ENCODE results near the gene CTNNA2.

The CTNNA2 gene

GRCh38 chr2:80302314-80303005, 789.6 kb downstream of the CTNNA2 start:
- Mint-ChIP-seq H3K9me3 (peaks cover 5% of the 10 kb centered on the region), H3K27me3 (peaks cover 30% of the 10 kb centered on the region), H3K27ac (no peak overlapping the region), H3K4me1 (no peaks in the 10 kb centered on the region), H3K4me3 (no peak overlapping the region), H3K36me3 (no peaks in the 10 kb centered on the region)

- Mint-ChIP-seq H3K27me3 (peaks cover 30% of the 10 kb centered on the region), H3K4me3 (no peak overlapping the region)
Observed at GRCh38 chr2:80303006-80303908, 790.4 kb downstream of the CTNNA2 start.

GRCh38 chr2:80303909-80304837, 791.3 kb downstream of the CTNNA2 start, which contains the start of gene LRRTM1:
Gene LRRTM1, minus strand, starts transcription at chr2:80304752. Its CDS starts 933 bp downstream, at chr2:80303819.
- no peaks in the 10 kb centered on the region for H3K4me1 Mint-ChIP-seq
- peaks cover 5% of the 10 kb centered on the region for H3K9me3 Mint-ChIP-seq
- H3K4me3 Mint-ChIP-seq = no peak within 1 kb of the TSS
- no peak within 1 kb of the TSS for H3K27ac Mint-ChIP-seq
- H3K36me3 Mint-ChIP-seq = no peaks in the 10 kb centered on the region
- H3K27me3 Mint-ChIP-seq = peaks cover 30% of the 10 kb centered on the region

More at GRCh38 chr2:80303006-80303908, 790.4 kb downstream of the CTNNA2 start:
- no peaks in the 10 kb centered on the region for H3K36me3 Mint-ChIP-seq
- no peaks in the 10 kb centered on the region for H3K4me1 Mint-ChIP-seq
- H3K27ac Mint-ChIP-seq = no peak overlapping the region
- H3K9me3 Mint-ChIP-seq = peaks cover 5% of the 10 kb centered on the region

- Mint-ChIP-seq H3K4me3 (no peak overlapping the region), H3K9me3 (peaks cover 8% of the 10 kb centered on the region), H3K27ac (no peak overlapping the region), H3K36me3 (no peaks in the 10 kb centered on the region), H3K4me1 (no peaks in the 10 kb centered on the region), H3K27me3 (peaks cover 1% of the 10 kb centered on the region)
Observed at GRCh38 chr2:80311304-80311703, 798.5 kb downstream of the CTNNA2 start.

- peaks cover 10% of the 10 kb centered on the region for H3K9me3 Mint-ChIP-seq
- H3K36me3 Mint-ChIP-seq = no peaks in the 10 kb centered on the region
- no peaks in the 10 kb centered on the region for H3K4me1 Mint-ChIP-seq
- no peak overlapping the region for H3K27ac Mint-ChIP-seq
- no peaks in the 10 kb centered on the region for H3K27me3 Mint-ChIP-seq
- no peak overlapping the region for H3K4me3 Mint-ChIP-seq
Observed at GRCh38 chr2:80312282-80312839, 799.5 kb downstream of the CTNNA2 start.

GRCh38 chr2:80322311-80322920, 809.6 kb downstream of the CTNNA2 start:
- Mint-ChIP-seq H3K27me3 (peaks cover 5% of the 10 kb centered on the region), H3K36me3 (no peaks in the 10 kb centered on the region), H3K9me3 (no peaks in the 10 kb centered on the region), H3K27ac (no peak overlapping the region), H3K4me3 (no peak overlapping the region), H3K4me1 (no peaks in the 10 kb centered on the region)

- H3K36me3 Mint-ChIP-seq = no peaks in the 10 kb centered on the region
- H3K27ac Mint-ChIP-seq = no peak overlapping the region
- H3K9me3 Mint-ChIP-seq = no peaks in the 10 kb centered on the region
- no peak overlapping the region for H3K4me3 Mint-ChIP-seq
- H3K4me1 Mint-ChIP-seq = no peaks in the 10 kb centered on the region
- peaks cover 5% of the 10 kb centered on the region for H3K27me3 Mint-ChIP-seq
Observed at GRCh38 chr2:80322958-80323357, 810.1 kb downstream of the CTNNA2 start.

GRCh38 chr2:80323610-80324009, 810.8 kb downstream of the CTNNA2 start:
- H3K4me3 Mint-ChIP-seq = no peak overlapping the region
- no peak overlapping the region for H3K27ac Mint-ChIP-seq
- H3K36me3 Mint-ChIP-seq = no peaks in the 10 kb centered on the region
- H3K27me3 Mint-ChIP-seq = peaks cover 5% of the 10 kb centered on the region
- no peaks in the 10 kb centered on the region for H3K4me1 Mint-ChIP-seq
- H3K9me3 Mint-ChIP-seq = no peaks in the 10 kb centered on the region

GRCh38 chr2:80324525-80324924, 811.7 kb downstream of the CTNNA2 start:
- no peak overlapping the region for H3K27ac Mint-ChIP-seq
- no peaks in the 10 kb centered on the region for H3K9me3 Mint-ChIP-seq
- H3K4me3 Mint-ChIP-seq = no peak overlapping the region
- no peaks in the 10 kb centered on the region for H3K36me3 Mint-ChIP-seq
- H3K27me3 Mint-ChIP-seq = peaks cover 5% of the 10 kb centered on the region
- H3K4me1 Mint-ChIP-seq = no peaks in the 10 kb centered on the region

GRCh38 chr2:80326214-80326613, 813.4 kb downstream of the CTNNA2 start:
- no peak overlapping the region for H3K27ac Mint-ChIP-seq
- H3K4me1 Mint-ChIP-seq = no peaks in the 10 kb centered on the region
- no peaks in the 10 kb centered on the region for H3K9me3 Mint-ChIP-seq
- no peak overlapping the region for H3K4me3 Mint-ChIP-seq
- H3K36me3 Mint-ChIP-seq = no peaks in the 10 kb centered on the region
- peaks cover 5% of the 10 kb centered on the region for H3K27me3 Mint-ChIP-seq

- H3K4me3 Mint-ChIP-seq = no peak overlapping the region
- no peaks in the 10 kb centered on the region for H3K4me1 Mint-ChIP-seq
- H3K36me3 Mint-ChIP-seq = no peaks in the 10 kb centered on the region
- H3K9me3 Mint-ChIP-seq = no peaks in the 10 kb centered on the region
- no peak overlapping the region for H3K27ac Mint-ChIP-seq
- H3K27me3 Mint-ChIP-seq = peaks cover 5% of the 10 kb centered on the region
Observed at GRCh38 chr2:80326861-80327260, 814.0 kb downstream of the CTNNA2 start.

- no peaks in the 10 kb centered on the region for H3K4me1 Mint-ChIP-seq
- H3K9me3 Mint-ChIP-seq = no peaks in the 10 kb centered on the region
- H3K27ac Mint-ChIP-seq = no peak overlapping the region
- no peaks in the 10 kb centered on the region for H3K36me3 Mint-ChIP-seq
- H3K4me3 Mint-ChIP-seq = no peak overlapping the region
- H3K27me3 Mint-ChIP-seq = peaks cover 2% of the 10 kb centered on the region
Observed at GRCh38 chr2:80328159-80328571, 815.3 kb downstream of the CTNNA2 start.

- peaks cover 6% of the 10 kb centered on the region for H3K9me3 Mint-ChIP-seq
- H3K4me1 Mint-ChIP-seq = no peaks in the 10 kb centered on the region
- no peak overlapping the region for H3K4me3 Mint-ChIP-seq
- H3K27ac Mint-ChIP-seq = no peak overlapping the region
- no peaks in the 10 kb centered on the region for H3K36me3 Mint-ChIP-seq
- H3K27me3 Mint-ChIP-seq = peaks cover 2% of the 10 kb centered on the region
Observed at GRCh38 chr2:80329491-80329890, 816.6 kb downstream of the CTNNA2 start.

- no peak overlapping the region for H3K27ac Mint-ChIP-seq
- no peaks in the 10 kb centered on the region for H3K4me1 Mint-ChIP-seq
- H3K9me3 Mint-ChIP-seq = peaks cover 6% of the 10 kb centered on the region
- no peak overlapping the region for H3K4me3 Mint-ChIP-seq
- no peaks in the 10 kb centered on the region for H3K36me3 Mint-ChIP-seq
- H3K27me3 Mint-ChIP-seq = peaks cover 2% of the 10 kb centered on the region
Observed at GRCh38 chr2:80330527-80331450, 817.9 kb downstream of the CTNNA2 start.

Data from activated naive CD4-positive, alpha-beta T cell treated with anti-CD3 and anti-CD28 coated beads, Interleukin-2, amount 50 U/mL, for 24 hours (primary cell).